Measurements from ENCODE around the gene CFDP1.
"Not testable (repeated sequence)": the region's sequence is repeated elsewhere in the genome, so short reads cannot be mapped to it uniquely, and the experiment has no call there.

Gene CFDP1

GRCh38 chr16:75464122-75464918, 31.0 kb upstream of the CFDP1 start, which contains the start of gene TMEM170A:
Gene TMEM170A (minus strand): TSS chr16:75464689. CDS start chr16:75464600, 89 bp downstream.
- H3K9me3 ChIP-seq (ENCODE audit: insufficient read depth, low read length) = no peaks in the 10 kb centered on the region
- H3K9ac ChIP-seq (ENCODE audit: low read length) = peak within 1 kb of the TSS; percentile 75
- H3K36me3 ChIP-seq (replicated peaks; ENCODE audit: low read depth, low read length) = peaks cover 2% of the 10 kb centered on the region
- no peaks in the 10 kb centered on the region for H3K27me3 ChIP-seq (ENCODE audit: low read depth, low read length)
- H3K4me2 ChIP-seq (ENCODE audit: low read length) = peak within 1 kb of the TSS; percentile 89
- H3K4me3 ChIP-seq (ENCODE audit: low read length) = peak within 1 kb of the TSS; percentile 83
- TF ChIP-seq EZH2phosphoT487 (IDR thresholded peaks at IDR 0.05; ENCODE audit: low read depth) (no peak), CTCF (IDR thresholded peaks at IDR 0.05; ENCODE audit: low read depth, low read length) (peak; percentile 100)
- H3K27ac ChIP-seq (ENCODE audit: low read length) = peak within 1 kb of the TSS; percentile 67
- peaks cover 48% of the 10 kb centered on the region for H3K79me2 ChIP-seq (ENCODE audit: low read length)
- H4K20me1 ChIP-seq (ENCODE audit: insufficient read depth, low read length) = peaks cover 35% of the 10 kb centered on the region
- H2AFZ ChIP-seq (ENCODE audit: low read depth, low read length) = peak within 1 kb of the TSS; percentile 58
- H3K4me1 ChIP-seq (ENCODE audit: low read length) = peaks cover 11% of the 10 kb centered on the region

- H2AFZ ChIP-seq (ENCODE audit: low read depth, low read length) = peak overlapping the region; percentile 58
- peaks cover 52% of the 10 kb centered on the region for H3K79me2 ChIP-seq (ENCODE audit: low read length)
- H3K4me3 ChIP-seq (ENCODE audit: low read length) = peak overlapping the region; percentile 83
- peak overlapping the region; percentile 67 for H3K27ac ChIP-seq (ENCODE audit: low read length)
- peaks cover 39% of the 10 kb centered on the region for H4K20me1 ChIP-seq (ENCODE audit: insufficient read depth, low read length)
- H3K9me3 ChIP-seq (ENCODE audit: insufficient read depth, low read length); H3K36me3 ChIP-seq (replicated peaks; ENCODE audit: low read depth, low read length); H3K27me3 ChIP-seq (ENCODE audit: low read depth, low read length): not testable (repeated sequence)
- H3K4me2 ChIP-seq (ENCODE audit: low read length) = peak overlapping the region; percentile 89
- peaks cover 11% of the 10 kb centered on the region for H3K4me1 ChIP-seq (ENCODE audit: low read length)
- H3K9ac ChIP-seq (ENCODE audit: low read length) = peak overlapping the region; percentile 75
Observed at GRCh38 chr16:75463389-75464121, 30.3 kb upstream of the CFDP1 start.

- Histone ChIP-seq H3K27ac (ENCODE audit: low read length) (no peak overlapping the region), H3K4me3 (ENCODE audit: low read length) (peak overlapping the region; percentile 83), H3K4me1 (ENCODE audit: low read length) (peaks cover 11% of the 10 kb centered on the region), H3K9me3 (ENCODE audit: insufficient read depth, low read length) (no peaks in the 10 kb centered on the region), H3K4me2 (ENCODE audit: low read length) (peak overlapping the region; percentile 89), H4K20me1 (ENCODE audit: insufficient read depth, low read length) (peaks cover 46% of the 10 kb centered on the region), H3K36me3 (replicated peaks; ENCODE audit: low read depth, low read length) (peaks cover 2% of the 10 kb centered on the region), H3K27me3 (ENCODE audit: low read depth, low read length) (no peaks in the 10 kb centered on the region), H3K79me2 (ENCODE audit: low read length) (peaks cover 59% of the 10 kb centered on the region), H3K9ac (ENCODE audit: low read length) (peak overlapping the region; percentile 75), H2AFZ (ENCODE audit: low read depth, low read length) (no peak overlapping the region)
- TF ChIP-seq CTCF (IDR thresholded peaks at IDR 0.05; ENCODE audit: low read depth, low read length) (no peak), EZH2phosphoT487 (IDR thresholded peaks at IDR 0.05; ENCODE audit: low read depth) (no peak)
Observed at GRCh38 chr16:75462806-75463205, 29.5 kb upstream of the CFDP1 start.

GRCh38 chr16:75461575-75461974, 28.3 kb upstream of the CFDP1 start:
- no peak overlapping the region for H3K9ac ChIP-seq (ENCODE audit: low read length)
- H3K9me3 ChIP-seq (ENCODE audit: insufficient read depth, low read length) = no peaks in the 10 kb centered on the region
- peaks cover 2% of the 10 kb centered on the region for H3K36me3 ChIP-seq (replicated peaks; ENCODE audit: low read depth, low read length)
- peaks cover 69% of the 10 kb centered on the region for H3K79me2 ChIP-seq (ENCODE audit: low read length)
- H3K27me3 ChIP-seq (ENCODE audit: low read depth, low read length) = no peaks in the 10 kb centered on the region
- TF ChIP-seq CTCF (IDR thresholded peaks at IDR 0.05; ENCODE audit: low read depth, low read length) = no peak
- TF ChIP-seq EZH2phosphoT487 (IDR thresholded peaks at IDR 0.05; ENCODE audit: low read depth) = no peak
- H3K27ac ChIP-seq (ENCODE audit: low read length) = no peak overlapping the region
- no peak overlapping the region for H3K4me2 ChIP-seq (ENCODE audit: low read length)
- no peak overlapping the region for H3K4me3 ChIP-seq (ENCODE audit: low read length)
- peaks cover 11% of the 10 kb centered on the region for H3K4me1 ChIP-seq (ENCODE audit: low read length)
- no peak overlapping the region for H2AFZ ChIP-seq (ENCODE audit: low read depth, low read length)
- peaks cover 51% of the 10 kb centered on the region for H4K20me1 ChIP-seq (ENCODE audit: insufficient read depth, low read length)

Measured in OCI-LY3 (cell line).